ENCODE data around the gene CELF1. TPM values are rescaled to one million over a fixed set of nuclear protein-coding genes. Genes with fewer than 3 reads are reported as not detected.

The CELF1 gene
- total and polyA plus RNA-seq, 9 of the 15 experiments (the other 6 are each of a cell fraction or from before 2014, with no cell fraction given): 11.3 to 142 (median 77.4) TPM

DNA sequence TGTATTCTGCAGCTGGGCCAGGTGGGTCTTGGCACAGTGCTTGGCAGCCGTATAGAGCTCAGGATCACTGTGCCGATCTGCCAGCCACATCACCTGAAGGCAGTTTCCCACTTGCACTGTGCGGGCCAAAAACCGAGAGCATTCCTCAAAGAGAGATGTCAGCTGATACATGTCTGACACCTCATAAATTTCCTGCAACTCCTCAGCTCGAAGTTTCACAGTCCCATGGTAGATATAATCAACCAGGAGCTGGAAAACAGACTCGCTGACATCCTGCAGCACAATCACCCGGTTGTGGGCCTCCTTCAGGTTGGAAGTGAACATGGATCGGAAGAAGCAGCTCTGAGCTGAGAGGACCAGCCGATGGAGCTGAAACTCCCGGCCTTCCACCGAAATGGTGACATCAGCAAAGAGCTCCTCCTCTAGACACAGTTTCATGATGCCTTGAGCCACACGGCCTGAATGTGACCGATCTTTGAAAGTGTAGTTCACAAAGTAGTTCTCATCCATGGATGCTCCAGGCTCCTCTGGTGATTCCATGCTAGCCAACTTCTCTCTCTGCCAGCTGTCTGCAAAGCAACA, 24.6 kb upstream of the CELF1 start (continued):
- TF ChIP-seq, protein P1, sequence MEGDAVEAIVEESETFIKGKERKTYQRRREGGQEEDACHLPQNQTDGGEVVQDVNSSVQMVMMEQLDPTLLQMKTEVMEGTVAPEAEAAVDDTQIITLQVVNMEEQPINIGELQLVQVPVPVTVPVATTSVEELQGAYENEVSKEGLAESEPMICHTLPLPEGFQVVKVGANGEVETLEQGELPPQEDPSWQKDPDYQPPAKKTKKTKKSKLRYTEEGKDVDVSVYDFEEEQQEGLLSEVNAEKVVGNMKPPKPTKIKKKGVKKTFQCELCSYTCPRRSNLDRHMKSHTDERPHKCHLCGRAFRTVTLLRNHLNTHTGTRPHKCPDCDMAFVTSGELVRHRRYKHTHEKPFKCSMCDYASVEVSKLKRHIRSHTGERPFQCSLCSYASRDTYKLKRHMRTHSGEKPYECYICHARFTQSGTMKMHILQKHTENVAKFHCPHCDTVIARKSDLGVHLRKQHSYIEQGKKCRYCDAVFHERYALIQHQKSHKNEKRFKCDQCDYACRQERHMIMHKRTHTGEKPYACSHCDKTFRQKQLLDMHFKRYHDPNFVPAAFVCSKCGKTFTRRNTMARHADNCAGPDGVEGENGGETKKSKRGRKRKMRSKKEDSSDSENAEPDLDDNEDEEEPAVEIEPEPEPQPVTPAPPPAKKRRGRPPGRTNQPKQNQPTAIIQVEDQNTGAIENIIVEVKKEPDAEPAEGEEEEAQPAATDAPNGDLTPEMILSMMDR (IDR thresholded peaks at IDR 0.05 in 2 of 3, conservative IDR thresholded peaks at IDR 0.05 in 1 of 3; ENCODE audit: insufficient read depth in 2 of 3, low read depth in 1 of 3, low read length in 3 of 3): no peak
- no peak for TF ChIP-seq ATF1 (CRISPR knock-in tag; IDR thresholded peaks at IDR 0.05)
- TF ChIP-seq ATF1 (tag; IDR thresholded peaks at IDR 0.05): peak; percentile 18; the same call in 1 of the 2 replicates
- TF ChIP-seq, protein P2, sequence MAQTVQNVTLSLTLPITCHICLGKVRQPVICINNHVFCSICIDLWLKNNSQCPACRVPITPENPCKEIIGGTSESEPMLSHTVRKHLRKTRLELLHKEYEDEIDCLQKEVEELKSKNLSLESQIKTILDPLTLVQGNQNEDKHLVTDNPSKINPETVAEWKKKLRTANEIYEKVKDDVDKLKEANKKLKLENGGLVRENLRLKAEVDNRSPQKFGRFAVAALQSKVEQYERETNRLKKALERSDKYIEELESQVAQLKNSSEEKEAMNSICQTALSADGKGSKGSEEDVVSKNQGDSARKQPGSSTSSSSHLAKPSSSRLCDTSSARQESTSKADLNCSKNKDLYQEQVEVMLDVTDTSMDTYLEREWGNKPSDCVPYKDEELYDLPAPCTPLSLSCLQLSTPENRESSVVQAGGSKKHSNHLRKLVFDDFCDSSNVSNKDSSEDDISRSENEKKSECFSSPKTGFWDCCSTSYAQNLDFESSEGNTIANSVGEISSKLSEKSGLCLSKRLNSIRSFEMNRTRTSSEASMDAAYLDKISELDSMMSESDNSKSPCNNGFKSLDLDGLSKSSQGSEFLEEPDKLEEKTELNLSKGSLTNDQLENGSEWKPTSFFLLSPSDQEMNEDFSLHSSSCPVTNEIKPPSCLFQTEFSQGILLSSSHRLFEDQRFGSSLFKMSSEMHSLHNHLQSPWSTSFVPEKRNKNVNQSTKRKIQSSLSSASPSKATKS (CRISPR knock-in tag; IDR thresholded peaks at IDR 0.05): no peak
- no peak for TF ChIP-seq DMBX1 (CRISPR knock-in tag; IDR thresholded peaks at IDR 0.05; ENCODE audit: borderline replicate concordance)
- no peak for TF ChIP-seq ZNF212 (CRISPR knock-in tag; IDR thresholded peaks at IDR 0.05)
- TF ChIP-seq MEIS2 (IDR thresholded peaks at IDR 0.05; ENCODE audit: partially characterized antibody): peak; percentile 95
- TF ChIP-seq EZH2 (IDR thresholded peaks at IDR 0.05; ENCODE audit: borderline replicate concordance, low read depth, low read length): no peak
- TF ChIP-seq IRF2 (CRISPR knock-in tag; IDR thresholded peaks at IDR 0.05): no peak
- no peak for TF ChIP-seq SMAD1 (IDR thresholded peaks at IDR 0.05; ENCODE audit: low read depth, low read length, partially characterized antibody)
- no peak for TF ChIP-seq MYNN (IDR thresholded peaks at IDR 0.05)
- TF ChIP-seq MYNN (CRISPR knock-in tag; IDR thresholded peaks at IDR 0.05): no peak
- no peak for TF ChIP-seq EGR1 (conservative IDR thresholded peaks at IDR 0.05)
- TF ChIP-seq, protein P3, sequence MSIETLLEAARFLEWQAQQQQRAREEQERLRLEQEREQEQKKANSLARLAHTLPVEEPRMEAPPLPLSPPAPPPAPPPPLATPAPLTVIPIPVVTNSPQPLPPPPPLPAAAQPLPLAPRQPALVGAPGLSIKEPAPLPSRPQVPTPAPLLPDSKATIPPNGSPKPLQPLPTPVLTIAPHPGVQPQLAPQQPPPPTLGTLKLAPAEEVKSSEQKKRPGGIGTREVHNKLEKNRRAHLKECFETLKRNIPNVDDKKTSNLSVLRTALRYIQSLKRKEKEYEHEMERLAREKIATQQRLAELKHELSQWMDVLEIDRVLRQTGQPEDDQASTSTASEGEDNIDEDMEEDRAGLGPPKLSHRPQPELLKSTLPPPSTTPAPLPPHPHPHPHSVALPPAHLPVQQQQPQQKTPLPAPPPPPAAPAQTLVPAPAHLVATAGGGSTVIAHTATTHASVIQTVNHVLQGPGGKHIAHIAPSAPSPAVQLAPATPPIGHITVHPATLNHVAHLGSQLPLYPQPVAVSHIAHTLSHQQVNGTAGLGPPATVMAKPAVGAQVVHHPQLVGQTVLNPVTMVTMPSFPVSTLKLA (conservative IDR thresholded peaks at IDR 0.05): no peak
- no peak for TF ChIP-seq ILK (tag; IDR thresholded peaks at IDR 0.05; ENCODE audit: borderline replicate concordance, low read depth)
- TF ChIP-seq ZZZ3 (IDR thresholded peaks at IDR 0.05): no peak
- TF ChIP-seq, protein P4, sequence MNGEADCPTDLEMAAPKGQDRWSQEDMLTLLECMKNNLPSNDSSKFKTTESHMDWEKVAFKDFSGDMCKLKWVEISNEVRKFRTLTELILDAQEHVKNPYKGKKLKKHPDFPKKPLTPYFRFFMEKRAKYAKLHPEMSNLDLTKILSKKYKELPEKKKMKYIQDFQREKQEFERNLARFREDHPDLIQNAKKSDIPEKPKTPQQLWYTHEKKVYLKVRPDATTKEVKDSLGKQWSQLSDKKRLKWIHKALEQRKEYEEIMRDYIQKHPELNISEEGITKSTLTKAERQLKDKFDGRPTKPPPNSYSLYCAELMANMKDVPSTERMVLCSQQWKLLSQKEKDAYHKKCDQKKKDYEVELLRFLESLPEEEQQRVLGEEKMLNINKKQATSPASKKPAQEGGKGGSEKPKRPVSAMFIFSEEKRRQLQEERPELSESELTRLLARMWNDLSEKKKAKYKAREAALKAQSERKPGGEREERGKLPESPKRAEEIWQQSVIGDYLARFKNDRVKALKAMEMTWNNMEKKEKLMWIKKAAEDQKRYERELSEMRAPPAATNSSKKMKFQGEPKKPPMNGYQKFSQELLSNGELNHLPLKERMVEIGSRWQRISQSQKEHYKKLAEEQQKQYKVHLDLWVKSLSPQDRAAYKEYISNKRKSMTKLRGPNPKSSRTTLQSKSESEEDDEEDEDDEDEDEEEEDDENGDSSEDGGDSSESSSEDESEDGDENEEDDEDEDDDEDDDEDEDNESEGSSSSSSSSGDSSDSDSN (IDR thresholded peaks at IDR 0.05; ENCODE audit: borderline replicate concordance in 1 of 2, low read depth in 2 of 2, low read length in 2 of 2): no peak
- TF ChIP-seq, protein P5, sequence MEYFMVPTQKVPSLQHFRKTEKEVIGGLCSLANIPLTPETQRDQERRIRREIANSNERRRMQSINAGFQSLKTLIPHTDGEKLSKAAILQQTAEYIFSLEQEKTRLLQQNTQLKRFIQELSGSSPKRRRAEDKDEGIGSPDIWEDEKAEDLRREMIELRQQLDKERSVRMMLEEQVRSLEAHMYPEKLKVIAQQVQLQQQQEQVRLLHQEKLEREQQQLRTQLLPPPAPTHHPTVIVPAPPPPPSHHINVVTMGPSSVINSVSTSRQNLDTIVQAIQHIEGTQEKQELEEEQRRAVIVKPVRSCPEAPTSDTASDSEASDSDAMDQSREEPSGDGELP (CRISPR knock-in tag; IDR thresholded peaks at IDR 0.05; ENCODE audit: borderline replicate concordance): peak; percentile 62
- no peak for TF ChIP-seq MCM7 (IDR thresholded peaks at IDR 0.05)
- no peak for TF ChIP-seq KHSRP (IDR thresholded peaks at IDR 0.05)
